Measurements from ENCODE around the gene SLC8A1.

SLC8A1 gene

DNA sequence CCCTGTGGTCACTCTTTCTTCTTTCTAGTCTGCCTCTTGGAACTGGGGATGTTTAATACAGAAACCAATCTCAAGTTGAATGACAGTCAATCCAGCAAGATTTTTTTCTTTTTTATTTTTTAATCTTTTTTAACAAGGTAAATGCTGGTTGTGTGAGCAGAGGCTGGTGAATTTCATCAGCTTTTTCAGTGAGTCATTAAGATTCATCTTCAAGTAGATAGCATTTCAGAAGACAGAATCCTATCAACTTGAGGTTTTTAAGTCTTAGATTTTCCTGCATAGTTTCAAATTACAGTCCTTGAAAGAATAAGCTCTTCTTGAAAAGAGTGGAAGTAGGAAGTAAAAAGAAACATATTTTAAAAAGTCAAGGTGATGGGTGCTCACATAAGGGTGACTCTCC is 12.4 kb downstream of the SLC8A1 start:
- H3K4me3 ChIP-seq (ENCODE audit: low read depth in 1 of 2, low read length in 2 of 2), result no peak overlapping the region
- no peak for ATAC-seq (ENCODE audit: insufficient read depth, low read depth)
- H4K20me1 ChIP-seq (ENCODE audit: insufficient read depth, low read length), result peaks cover 17% of the 10 kb centered on the region; the same call in 1 of the 2 replicates
- no peaks in the 10 kb centered on the region for H3K9me3 ChIP-seq (ENCODE audit: insufficient read depth, low read length, severe bottlenecking)
- peaks cover 9% of the 10 kb centered on the region for H3K4me1 ChIP-seq (ENCODE audit: insufficient read depth, low read length)
- no peak overlapping the region for H3K9ac ChIP-seq (ENCODE audit: low read depth, low read length)
- H3K27me3 ChIP-seq (ENCODE audit: insufficient read depth, low read length, poor library complexity), result no peaks in the 10 kb centered on the region
- no peak for TF ChIP-seq EZH2 (IDR thresholded peaks at IDR 0.05; ENCODE audit: borderline replicate concordance, low read depth, low read length, severe bottlenecking)
- TF ChIP-seq, protein P1, sequence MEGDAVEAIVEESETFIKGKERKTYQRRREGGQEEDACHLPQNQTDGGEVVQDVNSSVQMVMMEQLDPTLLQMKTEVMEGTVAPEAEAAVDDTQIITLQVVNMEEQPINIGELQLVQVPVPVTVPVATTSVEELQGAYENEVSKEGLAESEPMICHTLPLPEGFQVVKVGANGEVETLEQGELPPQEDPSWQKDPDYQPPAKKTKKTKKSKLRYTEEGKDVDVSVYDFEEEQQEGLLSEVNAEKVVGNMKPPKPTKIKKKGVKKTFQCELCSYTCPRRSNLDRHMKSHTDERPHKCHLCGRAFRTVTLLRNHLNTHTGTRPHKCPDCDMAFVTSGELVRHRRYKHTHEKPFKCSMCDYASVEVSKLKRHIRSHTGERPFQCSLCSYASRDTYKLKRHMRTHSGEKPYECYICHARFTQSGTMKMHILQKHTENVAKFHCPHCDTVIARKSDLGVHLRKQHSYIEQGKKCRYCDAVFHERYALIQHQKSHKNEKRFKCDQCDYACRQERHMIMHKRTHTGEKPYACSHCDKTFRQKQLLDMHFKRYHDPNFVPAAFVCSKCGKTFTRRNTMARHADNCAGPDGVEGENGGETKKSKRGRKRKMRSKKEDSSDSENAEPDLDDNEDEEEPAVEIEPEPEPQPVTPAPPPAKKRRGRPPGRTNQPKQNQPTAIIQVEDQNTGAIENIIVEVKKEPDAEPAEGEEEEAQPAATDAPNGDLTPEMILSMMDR (IDR thresholded peaks at IDR 0.05; ENCODE audit: borderline replicate concordance, extremely low read depth, low read length, poor library complexity, severe bottlenecking), result no peak
- H3K36me3 ChIP-seq (ENCODE audit: insufficient read depth, low read length), result 0 out of 2 replicates have a peak, but pooled peaks cover 5% of the 10 kb centered on the region
- no peak overlapping the region for H3K27ac ChIP-seq (ENCODE audit: low read length)
- DNase-seq, result no peak
- peaks cover 95% of the 10 kb centered on the region for H3K79me2 ChIP-seq (ENCODE audit: insufficient read depth, low read length)
- H2AFZ ChIP-seq (ENCODE audit: low read depth, low read length), result no peak overlapping the region
- no peak overlapping the region for H3K4me2 ChIP-seq (ENCODE audit: insufficient read depth, low read length)

DNA sequence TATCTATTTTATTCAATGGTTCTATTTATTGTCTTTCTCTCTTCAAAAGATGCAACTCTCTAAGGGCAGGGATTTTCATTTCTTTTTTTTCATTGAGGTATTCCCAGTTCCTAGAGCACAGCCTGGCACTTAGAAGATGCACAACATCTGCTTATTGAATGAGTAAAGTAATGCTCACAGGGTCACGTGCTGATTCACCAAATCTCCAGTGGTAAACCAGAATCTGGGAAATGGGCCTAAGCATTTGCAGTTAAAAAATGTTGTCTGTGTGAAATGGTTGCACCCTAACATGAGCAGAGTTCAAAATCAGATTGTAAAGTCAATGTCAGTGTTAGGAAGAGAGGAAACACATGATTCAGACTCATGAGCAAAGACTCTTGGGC is 15.8 kb downstream of the SLC8A1 start:
- DNase-seq (no peak), ATAC-seq (ENCODE audit: insufficient read depth, low read depth) (no peak)
- Histone ChIP-seq H3K36me3 (ENCODE audit: insufficient read depth, low read length) (no peaks in the 10 kb centered on the region), H2AFZ (ENCODE audit: low read depth, low read length) (no peak overlapping the region), H3K9me3 (ENCODE audit: insufficient read depth, low read length, severe bottlenecking) (no peaks in the 10 kb centered on the region), H3K27ac (ENCODE audit: low read length) (no peak overlapping the region), H4K20me1 (ENCODE audit: insufficient read depth, low read length) (peaks cover 18% of the 10 kb centered on the region; the same call in 1 of the 2 replicates), H3K79me2 (ENCODE audit: insufficient read depth, low read length) (peaks cover 92% of the 10 kb centered on the region), H3K9ac (ENCODE audit: low read depth, low read length) (no peak overlapping the region), H3K4me1 (ENCODE audit: insufficient read depth, low read length) (peaks cover 4% of the 10 kb centered on the region; the same call in 1 of the 2 replicates), H3K4me2 (ENCODE audit: insufficient read depth, low read length) (no peak overlapping the region), H3K4me3 (ENCODE audit: low read depth in 1 of 2, low read length in 2 of 2) (no peak overlapping the region), H3K27me3 (ENCODE audit: insufficient read depth, low read length, poor library complexity) (no peaks in the 10 kb centered on the region)
- no peak for TF ChIP-seq EZH2 (IDR thresholded peaks at IDR 0.05; ENCODE audit: borderline replicate concordance, low read depth, low read length, severe bottlenecking)
- TF ChIP-seq, protein P1 (IDR thresholded peaks at IDR 0.05; ENCODE audit: borderline replicate concordance, extremely low read depth, low read length, poor library complexity, severe bottlenecking), result no peak

DNA sequence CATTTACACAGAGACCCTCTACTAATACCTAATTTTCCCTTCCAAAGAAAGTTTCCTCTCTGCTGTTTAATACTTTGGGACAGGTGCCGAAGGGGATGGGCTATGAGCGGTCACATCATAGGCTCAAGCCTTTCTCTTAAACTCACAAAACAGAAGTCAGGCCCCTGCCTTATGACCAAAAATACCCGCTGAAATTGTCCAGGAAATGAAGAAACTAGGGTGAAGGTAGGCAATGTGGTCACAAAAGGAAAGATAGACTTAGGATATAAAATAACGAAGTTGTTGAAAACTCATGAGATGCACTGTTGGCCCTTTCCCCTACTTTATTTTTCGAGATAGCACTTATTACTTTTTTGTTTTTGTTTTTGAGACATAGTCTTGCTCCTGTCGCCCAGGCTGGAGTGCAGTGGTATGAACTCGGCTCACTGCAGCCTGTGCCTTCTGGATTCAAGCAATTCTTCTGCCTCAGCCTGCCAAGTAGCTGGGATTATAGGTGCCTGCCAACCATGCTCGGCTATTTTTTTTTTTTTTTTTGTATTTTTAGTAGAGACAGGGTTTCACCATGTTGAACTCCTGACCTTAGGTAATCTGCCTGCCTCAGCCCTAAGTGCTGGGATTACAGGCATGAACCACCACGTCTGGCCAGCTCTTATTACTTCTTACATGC is 16.3 kb downstream of the SLC8A1 start:
- H3K79me2 ChIP-seq (ENCODE audit: insufficient read depth, low read length), result peaks cover 92% of the 10 kb centered on the region
- no peak for ATAC-seq (ENCODE audit: insufficient read depth, low read depth)
- H3K4me3 ChIP-seq (ENCODE audit: low read depth in 1 of 2, low read length in 2 of 2), result no peak overlapping the region
- no peak overlapping the region for H2AFZ ChIP-seq (ENCODE audit: low read depth, low read length)
- DNase-seq, result no peak
- peaks cover 18% of the 10 kb centered on the region; the same call in 1 of the 2 replicates for H4K20me1 ChIP-seq (ENCODE audit: insufficient read depth, low read length)
- H3K4me2 ChIP-seq (ENCODE audit: insufficient read depth, low read length), result no peak overlapping the region
- H3K36me3 ChIP-seq (ENCODE audit: insufficient read depth, low read length), result no peaks in the 10 kb centered on the region
- TF ChIP-seq, protein P1 (IDR thresholded peaks at IDR 0.05; ENCODE audit: borderline replicate concordance, extremely low read depth, low read length, poor library complexity, severe bottlenecking), result no peak
- no peak for TF ChIP-seq EZH2 (IDR thresholded peaks at IDR 0.05; ENCODE audit: borderline replicate concordance, low read depth, low read length, severe bottlenecking)
- no peaks in the 10 kb centered on the region for H3K27me3 ChIP-seq (ENCODE audit: insufficient read depth, low read length, poor library complexity)
- H3K4me1 ChIP-seq (ENCODE audit: insufficient read depth, low read length), result no peaks in the 10 kb centered on the region
- H3K9ac ChIP-seq (ENCODE audit: low read depth, low read length), result no peak overlapping the region
- no peaks in the 10 kb centered on the region for H3K9me3 ChIP-seq (ENCODE audit: insufficient read depth, low read length, severe bottlenecking)
- H3K27ac ChIP-seq (ENCODE audit: low read length), result no peak overlapping the region
